ENCODE measurements around the gene SLC35B1. TPM values are rescaled to one million over a fixed set of nuclear protein-coding genes. Genes with fewer than 3 reads are reported as not detected.

Gene SLC35B1
- polyA plus RNA-seq, 1 experiment: 116 TPM

- no peak for DNase-seq (ENCODE audit: low read depth)
Observed at GRCh38 chr17:49667854-49668253, 39.9 kb downstream of the SLC35B1 start.

DNA sequence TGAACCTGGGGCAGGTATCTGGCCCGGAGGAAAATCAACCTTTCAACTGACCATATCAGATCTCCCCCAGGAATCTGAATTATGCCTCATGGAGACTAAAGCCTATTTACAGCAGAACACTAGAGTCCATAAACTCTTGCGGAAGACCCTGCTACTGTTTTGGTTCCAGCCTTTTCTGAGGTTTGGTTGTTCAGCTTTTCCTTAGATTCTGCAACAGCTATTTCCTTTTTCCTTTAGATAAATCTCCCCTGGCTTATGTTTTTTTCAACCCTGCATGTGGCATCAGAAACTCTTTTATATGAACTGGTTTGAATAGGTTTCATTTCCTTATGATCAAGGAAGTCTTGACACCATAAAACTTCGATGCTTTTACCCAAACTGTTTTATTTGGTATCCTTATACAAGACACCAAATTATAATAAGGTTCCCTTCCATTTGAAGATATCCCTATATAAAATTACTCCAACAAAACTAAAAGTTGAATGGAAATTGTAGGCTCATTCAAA is 43.0 kb downstream of the SLC35B1 start:
- peaks cover 2% of the 10 kb centered on the region for H3K36me3 ChIP-seq (ENCODE audit: control insufficient read depth, insufficient read depth, low read length)

More at GRCh38 chr17:49667854-49668253, 39.9 kb downstream of the SLC35B1 start:
- TF ChIP-seq CTCF (IDR thresholded peaks at IDR 0.05; ENCODE audit: insufficient read depth, low read depth, low read length): no peak
- POLR2A ChIA-PET: no interaction called here
- no peak overlapping the region for H3K4me3 ChIP-seq (ENCODE audit: low read depth, low read length)
- H3K36me3 ChIP-seq (ENCODE audit: control insufficient read depth, insufficient read depth, low read length): peaks cover 2% of the 10 kb centered on the region
- no peaks in the 10 kb centered on the region for H3K27me3 ChIP-seq (ENCODE audit: control insufficient read depth, insufficient read depth, low read length)
- CTCF ChIA-PET: no interaction called here

GRCh38 chr17:49659661-49660382 is 47.9 kb downstream of the SLC35B1 start:
- POLR2A ChIA-PET: no interaction called here
- TF ChIP-seq CTCF (IDR thresholded peaks at IDR 0.05; ENCODE audit: insufficient read depth, low read depth, low read length): no peak
- no peak for DNase-seq (ENCODE audit: low read depth)
- H3K4me3 ChIP-seq (ENCODE audit: low read depth, low read length): no peak overlapping the region
- H3K27me3 ChIP-seq (ENCODE audit: control insufficient read depth, insufficient read depth, low read length): no peaks in the 10 kb centered on the region
- CTCF ChIA-PET: interaction anchor here (1.5 kb wide), 1 partner anchor 92 kb away, joined by 4 read pairs; no protein-coding TSS in a partner anchor
- peaks cover 5% of the 10 kb centered on the region for H3K36me3 ChIP-seq (ENCODE audit: control insufficient read depth, insufficient read depth, low read length)

More for the DNA sequence above, 43.0 kb downstream of the SLC35B1 start:
- no peak for TF ChIP-seq CTCF (IDR thresholded peaks at IDR 0.05; ENCODE audit: insufficient read depth, low read depth, low read length)
- no peak for DNase-seq (ENCODE audit: low read depth)
- no peak overlapping the region for H3K4me3 ChIP-seq (ENCODE audit: low read depth, low read length)
- H3K27me3 ChIP-seq (ENCODE audit: control insufficient read depth, insufficient read depth, low read length): no peaks in the 10 kb centered on the region
- ChIA-PET CTCF (no interaction called here), POLR2A (interaction anchor here (0.5 kb wide), 1 partner anchor 18 kb away, joined by 10 read pairs; no protein-coding TSS in a partner anchor)

DNA sequence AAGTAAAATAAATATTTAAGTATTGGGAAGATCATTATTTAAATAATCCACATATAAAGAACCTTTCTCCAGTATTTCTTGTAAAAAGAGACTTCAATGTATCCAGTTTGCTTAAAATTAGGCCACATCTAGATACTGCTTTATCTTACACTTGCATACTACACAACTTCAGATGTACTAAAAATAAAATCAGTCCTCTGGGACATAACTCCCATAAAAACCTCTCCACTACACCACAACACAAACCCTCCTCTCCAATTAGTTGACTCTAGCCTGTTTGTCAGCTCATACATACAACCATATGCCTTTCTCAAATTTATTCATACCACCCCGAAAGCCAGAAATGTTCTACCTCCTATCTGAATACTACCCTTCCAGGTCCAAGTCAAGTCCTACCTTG is 51.5 kb downstream of the SLC35B1 start:
- no peak overlapping the region for H3K4me3 ChIP-seq (ENCODE audit: low read depth, low read length)
- POLR2A ChIA-PET: no interaction called here
- TF ChIP-seq CTCF (IDR thresholded peaks at IDR 0.05; ENCODE audit: insufficient read depth, low read depth, low read length): no peak
- DNase-seq (ENCODE audit: low read depth): no peak
- CTCF ChIA-PET: no interaction called here
- H3K36me3 ChIP-seq (ENCODE audit: control insufficient read depth, insufficient read depth, low read length): peaks cover 3% of the 10 kb centered on the region
- no peaks in the 10 kb centered on the region for H3K27me3 ChIP-seq (ENCODE audit: control insufficient read depth, insufficient read depth, low read length)

Other genes with a start within 250 kb of the SLC35B1 start
- gene NGFR, start 212.7 kb downstream of the SLC35B1 start, polyA plus RNA-seq (2011; rRNA removed): 0.07 and 0.10 TPM in 2 replicates
- 5.0 and 9.3 TPM in 2 replicates for gene NXPH3, start 132.1 kb downstream of the SLC35B1 start, polyA plus RNA-seq (2011; rRNA removed)
- gene SPOP, start 29.9 kb downstream of the SLC35B1 start, polyA plus RNA-seq (2011; rRNA removed): 86.4 and 136 TPM in 2 replicates
- 2.2 and 3.9 TPM in 2 replicates for gene FAM117A, start 56.2 kb upstream of the SLC35B1 start, polyA plus RNA-seq (2011; rRNA removed)
- gene KAT7, start 80.7 kb upstream of the SLC35B1 start, polyA plus RNA-seq (2011; rRNA removed): 19.5 and 23.0 TPM in 2 replicates
- not detected in 2 replicates for gene TAC4, start 140.1 kb upstream of the SLC35B1 start, polyA plus RNA-seq (2011; rRNA removed)